ENCODE data around the gene MAGEA8.
"Not testable (repeated sequence)": the region's sequence is repeated elsewhere in the genome, so short reads cannot be mapped to it uniquely, and the experiment has no call there.

- not testable (repeated sequence) for TF ChIP-seq CTCF, POLR2AphosphoS5, POLR2A (IDR thresholded peaks at IDR 0.05)
Observed at GRCh38 chrX:149933547-149933946, 52.6 kb downstream of the MAGEA8 start.

All from breast epithelium (tissue), 3 donors.